Activated CD4-positive, alpha-beta memory T cell treated with anti-CD3 and anti-CD28 coated beads, Interleukin-2, amount 10 ng/mL, durations not matched to agents 7 days and 5 days (primary cell): ENCODE measurements around the gene DVL1. TPM values are rescaled to one million over a fixed set of nuclear protein-coding genes. Genes with fewer than 3 reads are reported as not detected.

ENCODE experiments used
- CTCF ChIA-PET: fragments of 350-600 bp; sonication (Branson Sonifier 250); formaldehyde crosslinking; loops from one replicate; lab custom pipeline; 2021; ENCODE audit warnings: antibody characterized with exemption, inconsistent platforms; lab: Charles Lee
- POLR2A ChIA-PET: fragments of 350-600 bp; sonication (Branson Sonifier 250); formaldehyde crosslinking; loops from one replicate; lab custom pipeline; 2021; ENCODE audit warnings: antibody characterized with exemption; lab: Charles Lee
- DNase-seq: peaks from one replicate; pipeline ENCODE4 v3.0.0-alpha.2; 2020
- H3K27ac Mint-ChIP-seq: one replicate; pipeline ENCODE4 v1.8.0; 2021; ENCODE audit warnings: mild to moderate bottlenecking, mixed read lengths
- H3K27me3 Mint-ChIP-seq: one replicate; pipeline ENCODE4 v1.8.0; 2021; ENCODE audit warnings: mixed read lengths
- H3K36me3 Mint-ChIP-seq: one replicate; pipeline ENCODE4 v1.8.0; 2021; ENCODE audit warnings: low read depth, mixed read lengths
- H3K4me1 Mint-ChIP-seq: one replicate; pipeline ENCODE4 v1.8.0; 2021; ENCODE audit warnings: mixed read lengths
- H3K4me3 Mint-ChIP-seq: one replicate; pipeline ENCODE4 v1.8.0; 2021; ENCODE audit warnings: mild to moderate bottlenecking, mixed read lengths
- H3K9me3 Mint-ChIP-seq: one replicate; pipeline ENCODE4 v1.8.0; 2021; ENCODE audit warnings: mixed read lengths
- total RNA-seq, 2 experiments: library from RNA; stranded (reverse); gene quantifications; one replicate each; pipeline ENCODE4 v1.2.3, GENCODE V29; 2021

Gene DVL1
- total RNA-seq, 2 experiments from 2014 or later: 36.0 to 37.8 TPM

GRCh38 chr1:1287288-1288110 is 61.7 kb downstream of the DVL1 start:
- H3K4me1 Mint-ChIP-seq: peaks cover 3% of the 10 kb centered on the region
- DNase-seq: no peak
- H3K36me3 Mint-ChIP-seq: peaks cover 4% of the 10 kb centered on the region
- ChIA-PET CTCF (no interaction called here), POLR2A (no interaction called here)
- H3K27me3 Mint-ChIP-seq: no peaks in the 10 kb centered on the region
- no peaks in the 10 kb centered on the region for H3K9me3 Mint-ChIP-seq
- H3K4me3 Mint-ChIP-seq: no peak overlapping the region
- no peak overlapping the region for H3K27ac Mint-ChIP-seq

GRCh38 chr1:1286313-1287261 is 62.6 kb downstream of the DVL1 start:
- Mint-ChIP-seq H3K27ac (no peak overlapping the region), H3K36me3 (no peaks in the 10 kb centered on the region), H3K4me3 (no peak overlapping the region), H3K27me3 (no peaks in the 10 kb centered on the region), H3K4me1 (peaks cover 3% of the 10 kb centered on the region), H3K9me3 (no peaks in the 10 kb centered on the region)
- ChIA-PET POLR2A (no interaction called here), CTCF (no interaction called here)
- DNase-seq: no peak

- Mint-ChIP-seq H3K4me1 (peaks cover 3% of the 10 kb centered on the region), H3K4me3 (no peak overlapping the region), H3K36me3 (no peaks in the 10 kb centered on the region), H3K27me3 (no peaks in the 10 kb centered on the region), H3K27ac (no peak overlapping the region), H3K9me3 (no peaks in the 10 kb centered on the region)
- CTCF ChIA-PET: no interaction called here
- POLR2A ChIA-PET: no interaction called here
- no peak for DNase-seq
These were observed 63.5 kb downstream of the DVL1 start for GRCh38 chr1:1285611-1286311.

Other genes with a start within 250 kb of the DVL1 start
- 10 to 100 TPM; 18.6 to 19.9 TPM for gene C1orf159, start 233.3 kb downstream of the DVL1 start, total RNA-seq
- gene TTLL10, start 175.5 kb downstream of the DVL1 start, total RNA-seq: not detected
- 100 to 1,000 TPM; 115 to 116 TPM for gene TNFRSF18, start 142.8 kb downstream of the DVL1 start, total RNA-seq
- 100 to 1,000 TPM; 237 to 243 TPM for gene TNFRSF4, start 135.3 kb downstream of the DVL1 start, total RNA-seq
- 100 to 1,000 TPM; 181 TPM for gene SDF4, start 117.4 kb downstream of the DVL1 start, total RNA-seq
- gene B3GALT6, start 117.2 kb downstream of the DVL1 start, total RNA-seq: 10 to 100 TPM; 13.3 to 14.4 TPM
- 1 to 10 TPM; 2.0 to 4.2 TPM for gene C1QTNF12, start 102.7 kb downstream of the DVL1 start, total RNA-seq
- gene UBE2J2, start 75.6 kb downstream of the DVL1 start, total RNA-seq: 10 to 100 TPM; 62.4 to 63.5 TPM
- 1 to 10 TPM; 3.9 to 4.4 TPM for gene SCNN1D, start 69.0 kb downstream of the DVL1 start, total RNA-seq
- 10 to 100 TPM; 64.4 to 72.3 TPM for gene ACAP3, start 41.5 kb downstream of the DVL1 start, total RNA-seq
- gene PUSL1, start 40.8 kb downstream of the DVL1 start, total RNA-seq: 10 to 100 TPM; 17.9 to 20.0 TPM
- gene INTS11, start 24.8 kb downstream of the DVL1 start, total RNA-seq: 100 to 1,000 TPM; 109 to 111 TPM
- gene CPTP, start 24.6 kb downstream of the DVL1 start, total RNA-seq: 10 to 100 TPM; 19.8 to 21.9 TPM
- under 1 TPM; 0.75 to 0.78 TPM for gene TAS1R3, start 18.1 kb downstream of the DVL1 start, total RNA-seq
- under 1 TPM; 0.18 to 0.23 TPM for gene MXRA8, start 9.1 kb upstream of the DVL1 start, total RNA-seq
- gene AURKAIP1, start 25.8 kb upstream of the DVL1 start, total RNA-seq: 100 to 1,000 TPM; 121 to 122 TPM
- gene CCNL2, start 49.9 kb upstream of the DVL1 start, total RNA-seq: 100 to 1,000 TPM; 104 TPM
- 10 to 100 TPM; 82.8 to 87.3 TPM for gene MRPL20, start 57.9 kb upstream of the DVL1 start, total RNA-seq
- not detected for gene ANKRD65, start 71.9 kb upstream of the DVL1 start, total RNA-seq
- under 1 TPM; 0.33 to 0.45 TPM for gene VWA1, start 86.3 kb upstream of the DVL1 start, total RNA-seq
- 1 to 10 TPM in 1 of 2 experiments, under 1 TPM in 1; 0.98 to 1.4 TPM for gene ATAD3C, start 100.3 kb upstream of the DVL1 start, total RNA-seq
- 10 to 100 TPM; 25.5 to 26.9 TPM for gene ATAD3B, start 122.3 kb upstream of the DVL1 start, total RNA-seq
- 10 to 100 TPM; 26.2 to 26.5 TPM for gene ATAD3A, start 162.7 kb upstream of the DVL1 start, total RNA-seq
- gene TMEM240, start 191.2 kb upstream of the DVL1 start, total RNA-seq: under 1 TPM in 1 of 2 experiments, not detected in 1; 0.28 TPM
- 100 to 1,000 TPM; 111 to 113 TPM for gene SSU72, start 225.4 kb upstream of the DVL1 start, total RNA-seq